HG03025 (cell line): ENCODE data around the gene LRRC32.
"Not testable (repeated sequence)": the region's sequence is repeated elsewhere in the genome, so short reads cannot be mapped to it uniquely, and the experiment has no call there.

Source experiments
- ATAC-seq: cut with Tn5 transposase; IDR thresholded peaks from one replicate; pipeline ENCODE4 v1.9.1; 2021; ENCODE audit warnings: mild to moderate bottlenecking, moderate library complexity; ENCODE audit not compliant: unreplicated experiment, low FRiP score

Gene LRRC32

GRCh38 chr11:76617553-76618265, 52.8 kb downstream of the LRRC32 start:
- ATAC-seq: no peak

GRCh38 chr11:76616676-76617552, 53.6 kb downstream of the LRRC32 start:
- ATAC-seq: no peak

GRCh38 chr11:76615950-76616349, 54.6 kb downstream of the LRRC32 start:
- no peak for ATAC-seq

GRCh38 chr11:76614471-76615179, 55.9 kb downstream of the LRRC32 start:
- no peak for ATAC-seq

GRCh38 chr11:76613901-76614300, 56.6 kb downstream of the LRRC32 start:
- no peak for ATAC-seq

- no peak for ATAC-seq
These were observed 58.3 kb downstream of the LRRC32 start for GRCh38 chr11:76612226-76612625.

- ATAC-seq: no peak
These were observed 59.6 kb downstream of the LRRC32 start for GRCh38 chr11:76610871-76611475.

GRCh38 chr11:76610371-76610770, 60.2 kb downstream of the LRRC32 start:
- no peak for ATAC-seq

GRCh38 chr11:76609736-76610370, 60.7 kb downstream of the LRRC32 start:
- ATAC-seq: no peak

- ATAC-seq: not testable (repeated sequence)
These were observed 61.6 kb downstream of the LRRC32 start for GRCh38 chr11:76608879-76609460.

- not testable (repeated sequence) for ATAC-seq
These were observed 62.3 kb downstream of the LRRC32 start for GRCh38 chr11:76608228-76608627.
